SIG-M5 treated with dmso at 0.1 percent for 504 hours (cell line): ENCODE measurements around the gene SDCCAG8.

Experiments
- DNase-seq: peaks from one replicate; lab custom pipeline; 2025; ENCODE audit not compliant: unreplicated experiment; lab: John Stamatoyannopoulos, UW

Gene SDCCAG8

GRCh38 chr1:243253926-243254232, 2.0 kb upstream of the SDCCAG8 start:
- peak; percentile 58 for DNase-seq

- peak; percentile 89 for DNase-seq
These were observed 1.5 kb upstream of the SDCCAG8 start for GRCh38 chr1:243254233-243254926.

- peak; percentile 97 for DNase-seq
These were observed 682 bp upstream of the SDCCAG8 start, which contains the start of gene CEP170 for GRCh38 chr1:243254927-243255790. Gene CEP170, minus strand, starts transcription at chr1:243255281. Its CDS starts 30,001 bp downstream, at chr1:243225280.

- no peak for DNase-seq
These were observed 749 bp downstream of the SDCCAG8 start for GRCh38 chr1:243256590-243256989.

DNA sequence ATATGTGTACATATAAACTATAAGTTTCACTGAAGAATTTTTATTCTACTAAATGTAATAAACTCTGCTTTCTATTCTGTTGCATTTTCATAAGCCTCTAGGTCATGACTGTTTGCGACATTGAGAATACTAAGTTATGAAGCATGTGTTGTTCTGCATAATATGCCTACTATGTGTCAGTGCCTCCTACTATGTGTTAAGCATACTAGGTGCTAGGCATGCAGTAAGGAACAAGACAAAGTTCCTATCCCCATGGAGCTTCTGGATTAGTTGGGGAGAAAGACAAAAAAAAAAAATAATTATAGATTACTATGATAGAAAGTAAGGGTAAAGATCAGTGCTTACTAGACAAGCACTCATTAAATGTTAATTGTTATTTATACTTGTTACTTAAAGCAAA, 1.3 kb downstream of the SDCCAG8 start:
- DNase-seq = no peak

- DNase-seq = no peak
These were observed 2.9 kb downstream of the SDCCAG8 start for GRCh38 chr1:243258731-243259130.

GRCh38 chr1:243260221-243260880, 4.5 kb downstream of the SDCCAG8 start:
- DNase-seq = no peak

- no peak for DNase-seq
These were observed 5.5 kb downstream of the SDCCAG8 start for GRCh38 chr1:243261390-243261789.

GRCh38 chr1:243264717-243265116, 8.9 kb downstream of the SDCCAG8 start:
- DNase-seq = peak; percentile 98

- DNase-seq = no peak
These were observed 10.4 kb downstream of the SDCCAG8 start for GRCh38 chr1:243266231-243266630.

DNA sequence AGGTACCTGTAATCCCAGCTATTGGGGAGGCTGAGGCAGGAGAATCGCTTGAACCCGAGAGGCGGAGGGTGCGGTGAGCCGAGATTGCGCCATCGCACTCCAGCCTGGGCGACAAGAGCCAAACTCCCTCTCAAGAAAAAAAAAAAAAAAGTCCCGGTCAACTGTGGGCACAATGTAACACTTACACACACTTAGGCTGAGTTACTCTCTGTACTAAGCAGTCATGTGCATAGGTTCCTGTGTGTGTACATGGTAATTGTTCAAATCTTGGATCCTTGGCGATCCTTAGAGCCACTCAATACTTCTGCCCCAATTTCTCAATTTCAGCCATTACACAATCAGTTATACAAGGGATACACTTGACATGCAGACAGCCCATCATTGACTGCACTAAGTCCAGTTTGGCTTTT, 11.6 kb downstream of the SDCCAG8 start:
- peak; percentile 89 for DNase-seq

GRCh38 chr1:243267914-243268653, 12.2 kb downstream of the SDCCAG8 start:
- DNase-seq = peak; percentile 87

DNA sequence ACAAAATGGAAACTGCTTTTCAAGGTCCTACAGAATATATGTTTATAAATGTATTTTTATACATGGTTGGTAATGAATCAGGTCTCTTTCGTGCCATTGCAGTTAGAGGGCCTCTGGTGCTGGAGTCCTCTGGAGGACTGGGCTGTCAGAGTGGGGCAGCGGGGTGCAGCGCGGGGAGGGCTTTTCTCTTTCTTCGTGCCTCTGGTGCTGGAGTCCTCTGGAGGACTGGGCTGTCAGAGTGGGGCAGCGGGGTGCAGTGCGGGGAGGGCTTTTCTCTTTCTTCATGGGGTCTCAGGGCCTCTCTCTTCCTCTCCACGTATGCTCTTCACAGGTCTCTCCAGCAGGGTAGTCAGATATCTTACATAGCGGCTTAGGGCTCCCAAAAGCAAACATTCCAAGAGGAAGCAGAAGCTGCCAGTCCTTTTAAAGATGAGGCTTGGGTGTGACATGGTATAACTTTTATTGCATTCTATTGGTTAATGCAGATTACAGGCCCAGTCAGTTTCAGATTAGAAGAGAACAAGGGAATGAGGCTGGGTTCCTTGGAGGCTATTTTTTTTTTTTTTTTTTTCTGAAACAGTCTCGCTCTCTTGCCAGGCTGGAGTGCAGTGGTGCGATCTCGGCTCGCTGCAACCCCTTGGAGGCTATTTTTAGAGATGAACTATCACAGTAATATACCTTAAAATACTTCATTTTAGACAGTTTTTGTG, 13.1 kb downstream of the SDCCAG8 start:
- no peak for DNase-seq

- no peak for DNase-seq
These were observed 13.6 kb downstream of the SDCCAG8 start for GRCh38 chr1:243269461-243269801.

- peak; percentile 5 for DNase-seq
These were observed 14.4 kb downstream of the SDCCAG8 start for GRCh38 chr1:243270097-243270864.

- no peak for DNase-seq
These were observed 16.2 kb downstream of the SDCCAG8 start for GRCh38 chr1:243271996-243272395.

- no peak for DNase-seq
These were observed 16.6 kb downstream of the SDCCAG8 start for GRCh38 chr1:243272401-243272800.

DNA sequence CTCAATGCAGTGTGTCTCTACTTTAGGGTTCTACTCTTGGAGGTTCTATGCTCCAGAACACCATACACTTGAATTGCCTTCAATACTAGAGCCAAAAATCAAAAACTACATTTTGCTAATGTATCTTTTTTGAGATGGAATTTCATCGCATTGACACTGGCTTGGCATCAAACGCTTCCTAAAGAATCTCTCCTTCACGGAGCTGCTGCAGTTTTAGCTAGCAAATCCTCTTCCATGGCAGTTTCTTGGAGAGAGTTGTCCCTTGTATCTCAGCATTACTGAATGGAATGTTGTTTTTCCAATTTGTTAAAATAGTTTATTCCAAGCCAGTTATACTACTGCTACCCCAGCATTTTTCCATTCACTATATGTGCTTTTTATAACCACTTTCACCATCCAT, 17.7 kb downstream of the SDCCAG8 start:
- DNase-seq = no peak

- no peak for DNase-seq
These were observed 18.1 kb downstream of the SDCCAG8 start for GRCh38 chr1:243273945-243274344.

DNA sequence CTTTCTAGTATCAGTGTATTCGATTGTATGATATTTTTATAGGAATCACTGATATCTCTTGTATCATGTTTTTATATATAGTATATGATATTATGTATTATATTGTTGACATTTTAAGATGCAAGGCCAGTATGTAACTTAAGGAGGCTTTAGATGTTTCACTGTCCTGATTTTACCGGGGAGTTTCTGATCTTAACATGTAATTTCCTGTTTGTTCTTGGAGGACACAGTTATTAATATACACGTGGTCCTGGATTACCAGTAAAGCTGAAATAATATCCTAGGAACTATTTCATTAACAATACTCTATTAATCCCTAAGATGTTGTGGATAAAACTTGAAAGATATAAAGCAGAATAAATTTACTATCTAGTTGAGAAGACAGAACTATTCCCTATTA, 19.5 kb downstream of the SDCCAG8 start:
- no peak for DNase-seq
